ENCODE data around the gene PCDH7. TPM values are rescaled to one million over a fixed set of nuclear protein-coding genes. Genes with fewer than 3 reads are reported as not detected.

PCDH7 gene
- total RNA-seq, 1 experiment from 2014 or later = 16.8 TPM

DNA sequence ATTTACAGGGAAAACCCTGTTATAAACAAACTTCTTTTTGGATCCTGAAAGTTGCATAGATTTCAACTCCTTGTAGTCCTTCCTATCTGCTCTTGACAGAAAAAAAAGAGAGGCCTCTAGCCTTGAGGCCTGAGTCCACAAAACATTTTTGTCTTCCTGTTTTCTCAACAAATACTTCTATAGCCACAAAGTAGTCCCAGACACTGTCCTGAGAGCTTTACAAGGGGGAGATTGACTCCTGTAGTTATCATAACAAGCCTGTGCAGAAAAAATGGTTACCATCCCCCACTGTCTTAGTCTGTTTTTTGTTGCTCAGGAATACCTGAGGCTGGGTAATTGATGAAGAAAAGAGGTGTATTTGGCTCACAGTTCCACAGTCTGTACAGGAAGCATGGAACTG lies 35.2 kb downstream of the PCDH7 start:
- no peak overlapping the region for H3K4me3 Mint-ChIP-seq

More for the DNA sequence above, 35.2 kb downstream of the PCDH7 start:
- no peak overlapping the region for H2BK20ac ChIP-seq (ENCODE audit: low read depth, low read length, poor library complexity, severe bottlenecking)
- H3K14ac ChIP-seq (ENCODE audit: insufficient read depth, low read length) = no peak overlapping the region
- no peak overlapping the region for H4K8ac ChIP-seq (replicated peaks; ENCODE audit: insufficient read length, low read depth, low read length)
- no peak overlapping the region for H3K18ac ChIP-seq (ENCODE audit: insufficient read length, low read depth, low read length)
- H3K4me2 ChIP-seq (ENCODE audit: insufficient read depth, insufficient read length, low read length) = no peak overlapping the region
- H2AK5ac ChIP-seq (ENCODE audit: insufficient read length, low read length) = no peak overlapping the region
- H3K9me3 Mint-ChIP-seq = no peaks in the 10 kb centered on the region
- H4K5ac ChIP-seq (ENCODE audit: insufficient read length, low read depth, low read length) = no peak overlapping the region
- H2BK120ac ChIP-seq (ENCODE audit: low read depth, low read length, poor library complexity, severe bottlenecking) = no peak overlapping the region
- no peak overlapping the region for H3K27ac Mint-ChIP-seq
- DNase-seq = no peak
- H3K4ac ChIP-seq (ENCODE audit: low read depth, low read length) = no peak overlapping the region
- H3K9me3 ChIP-seq (ENCODE audit: control insufficient read depth, low read depth, low read length) = no peaks in the 10 kb centered on the region
- peaks cover 0 to 7% of the 10 kb centered on the region in 2 experiments; a peak in 1 of 4 replicates for H3K4me1 Mint-ChIP-seq
- no peak overlapping the region for H3K9ac ChIP-seq (ENCODE audit: extremely low read depth, insufficient read length, low read length)
- no peak overlapping the region for H4K91ac ChIP-seq (ENCODE audit: insufficient read length, low read depth, low read length)
- H3K36me3 Mint-ChIP-seq (ENCODE audit: insufficient read depth in 1 of 3, low read depth in 3 of 3) = 0 out of 7 replicates have a peak, but pooled peaks cover 0 to 11% (median 0%) of the 10 kb centered on the region in 3 experiments
- no peak overlapping the region for H3K23ac ChIP-seq (ENCODE audit: insufficient read length, low read depth, low read length)
- H3K27me3 Mint-ChIP-seq (ENCODE audit: low read depth) = no peaks in the 10 kb centered on the region
- no peaks in the 10 kb centered on the region for H4K20me1 ChIP-seq (ENCODE audit: control insufficient read depth, insufficient read depth, insufficient read length)
- H3K79me1 ChIP-seq (ENCODE audit: insufficient read depth, low read depth, low read length, poor library complexity, severe bottlenecking) = no peaks in the 10 kb centered on the region
- H3K56ac ChIP-seq (ENCODE audit: insufficient read length, low read depth, low read length) = no peak overlapping the region
- H2AFZ ChIP-seq (ENCODE audit: low read length) = no peak overlapping the region
- no peak overlapping the region for H3K27ac ChIP-seq (ENCODE audit: insufficient read length, low read depth, low read length)
- H2BK12ac ChIP-seq (ENCODE audit: insufficient read length, low read depth, low read length) = no peak overlapping the region
- no peak overlapping the region for H2BK15ac ChIP-seq (ENCODE audit: low read depth, low read length)
- no peak for TF ChIP-seq CTCF (conservative IDR thresholded peaks at IDR 0.05)
- no peaks in the 10 kb centered on the region for H3K79me2 ChIP-seq (ENCODE audit: insufficient read depth, low read length)
- H3K27me3 ChIP-seq (ENCODE audit: insufficient read depth, low read length) = no peaks in the 10 kb centered on the region
- no peak overlapping the region for H3T11ph ChIP-seq (ENCODE audit: low read length)
- H3K4me1 ChIP-seq (ENCODE audit: insufficient read depth, low read length) = no peaks in the 10 kb centered on the region
- H2BK5ac ChIP-seq (ENCODE audit: insufficient read length, low read length) = no peak overlapping the region
- H3K23me2 ChIP-seq (ENCODE audit: insufficient read length, low read depth, low read length, poor library complexity, severe bottlenecking) = no peaks in the 10 kb centered on the region

Data from H9 (cell line).